Kidney (tissue), 14 donors: ENCODE data around the gene NAP1L1. TPM values are rescaled to one million over a fixed set of nuclear protein-coding genes. Genes with fewer than 3 reads are reported as not detected.

Experiments used
- DNase-seq, 5 donors: peaks; one replicate each; pipeline ENCODE4 v3.0.0-alpha.2; 2013 to 2020
- FAIRE-seq: peaks from 2 replicates; lab custom pipeline; 2012; peaks lifted over from hg19 to GRCh38; lab: Jason Lieb, UNC
- H3K27ac ChIP-seq, 2 donors: one replicate each; pipeline ENCODE4 v1.7.0; 2013; ENCODE audit warnings: low read depth in 2 of 2, low read length in 2 of 2, inconsistent platforms in 1 of 2
- H3K27me3 ChIP-seq: one replicate; pipeline ENCODE4 v1.7.1; 2013; ENCODE audit warnings: low read length, inconsistent platforms; ENCODE audit not compliant: control insufficient read depth, insufficient read depth
- H3K36me3 ChIP-seq, 3 donors: one replicate each; pipeline versions ENCODE4 v1.7.0 to v1.7.1; 2013; ENCODE audit warnings: low read length in 3 of 3, control low read depth in 1 of 3, inconsistent platforms in 1 of 3; ENCODE audit not compliant: insufficient read depth in 3 of 3, control insufficient read depth in 2 of 3
- H3K4me1 ChIP-seq, 3 donors: one replicate each; pipeline versions ENCODE4 v1.7.0 to v1.7.1; 2013; ENCODE audit warnings: low read length in 3 of 3, inconsistent platforms in 1 of 3, low read depth in 1 of 3; ENCODE audit not compliant: control insufficient read depth in 2 of 3, insufficient read depth in 2 of 3
- H3K4me3 ChIP-seq, 3 donors: one replicate each; pipeline versions ENCODE4 v1.7.0 to v1.8.1; 2013; ENCODE audit warnings: low read length in 3 of 3, control low read depth in 1 of 3, inconsistent platforms in 1 of 3
- H3K9ac ChIP-seq, 3 donors: one replicate each; pipeline versions ENCODE4 v1.7.0 to v1.7.1; 2013; ENCODE audit warnings: low read length in 3 of 3, control low read depth in 1 of 3, inconsistent platforms in 1 of 3
- H3K9me3 ChIP-seq, 3 donors: one replicate each; pipeline versions ENCODE4 v1.7.0 to v1.7.1; 2013; ENCODE audit warnings: low read length in 3 of 3, control low read depth in 1 of 3, inconsistent platforms in 1 of 3; ENCODE audit not compliant: control insufficient read depth in 2 of 3, insufficient read depth in 1 of 3
- CTCF ChIP-seq: IDR thresholded peaks from 3 replicates; pipeline ENCODE4 v1.5.1; 2012; ENCODE audit warnings: mild to moderate bottlenecking, moderate library complexity, borderline replicate concordance; ENCODE audit not compliant: insufficient read depth; ENCODE audit errors: extremely low read depth
- intact Hi-C: fragments of 100-400 bp; cut with DNase I; formaldehyde crosslinking; loops from one replicate; pipeline ENCODE4 v1.11.1; 2022
- polyA plus RNA-seq: library from polyadenylated mRNA; stranded (reverse); fragments of 350-450 nt; fragmentation: Illumina TruSeq; extraction: RNeasy Lipid Tissue Mini Kit (QIAGEN cat#74804); gene quantifications from one replicate; pipeline ENCODE4 v1.2.3, GENCODE V29; 2014; ENCODE audit warnings: low read depth, low replicate concordance; ENCODE audit not compliant: insufficient read depth
- total RNA-seq: library from RNA; stranded (reverse); fragmentation: NEBNext Ultra II Directional; extraction: Animal tissue kit (Norgen Biotek cat#: 25700); gene quantifications from one replicate; pipeline ENCODE4 v1.2.1, GENCODE V29; 2021
- donor health status: control.
- donor health status: control.
- donor health status: control.
- donor health status: control.
- donor health status: control.
- donor health status: DM: yes; HTN: yes; CAD: no.
- donor health status: Normal renal cell carcinoma (clear cell type).

Gene NAP1L1
- total and polyA plus RNA-seq, 2 donors from 2014 or later: 180 to 288 TPM

DNA sequence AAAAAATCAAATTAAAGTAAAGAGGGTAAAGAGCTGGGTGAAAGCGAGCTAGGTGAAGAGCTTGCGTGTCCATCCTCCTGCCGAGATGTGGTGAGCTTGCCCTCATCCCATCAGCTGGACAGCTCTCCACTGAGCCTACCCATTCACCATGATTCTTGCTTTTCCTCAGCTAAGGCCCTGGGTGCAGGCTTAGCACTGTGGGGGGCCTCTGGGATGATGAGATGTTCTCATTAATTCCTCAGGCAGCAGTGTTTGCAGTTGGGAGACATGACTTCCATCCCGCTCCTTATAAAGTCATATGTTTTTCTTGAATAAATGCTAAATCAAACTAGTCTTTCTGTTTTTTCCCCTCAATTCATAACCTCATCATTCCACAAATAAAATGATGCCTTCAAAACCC is 70.9 kb downstream of the NAP1L1 start:
- no peaks in the 10 kb centered on the region for H3K9me3 ChIP-seq
- H3K4me3 ChIP-seq: no peak overlapping the region
- intact Hi-C loops: no loop called here
- TF ChIP-seq CTCF: no peak
- H3K4me1 ChIP-seq: no peaks in the 10 kb centered on the region
- no peak overlapping the region for H3K9ac ChIP-seq
- no peaks in the 10 kb centered on the region for H3K36me3 ChIP-seq
- no peak for DNase-seq
- no peak overlapping the region for H3K27ac ChIP-seq
- no peaks in the 10 kb centered on the region for H3K27me3 ChIP-seq
- FAIRE-seq: no peak

DNA sequence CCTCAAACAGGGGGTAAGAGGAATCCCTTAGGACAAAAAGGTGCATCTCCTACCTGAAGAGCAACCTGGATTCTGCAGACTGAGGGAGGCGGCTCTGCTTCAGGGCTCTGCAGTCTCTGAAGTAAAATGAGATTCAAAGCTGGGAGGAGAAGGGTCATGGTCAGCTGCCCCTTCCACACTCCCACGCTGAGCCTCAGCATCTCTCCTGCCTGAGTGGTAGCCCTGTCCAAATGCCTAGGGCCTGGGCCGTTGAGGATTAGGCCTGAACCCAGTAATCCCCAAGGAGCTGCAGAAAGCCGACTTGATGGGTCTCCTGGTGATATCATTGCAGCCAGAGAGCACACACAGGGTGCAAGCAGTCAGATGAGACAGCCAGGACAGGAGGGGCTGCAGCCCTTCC is 71.8 kb downstream of the NAP1L1 start:
- TF ChIP-seq CTCF: no peak
- DNase-seq (peak in 4 of 5 donors; percentile 81 to 88 (median 86)), FAIRE-seq (no peak)
- Histone ChIP-seq H3K36me3 (no peaks in the 10 kb centered on the region), H3K27me3 (no peaks in the 10 kb centered on the region), H3K4me3 (no peak overlapping the region), H3K27ac (no peak overlapping the region), H3K9ac (no peak overlapping the region), H3K4me1 (no peaks in the 10 kb centered on the region), H3K9me3 (no peaks in the 10 kb centered on the region)
- intact Hi-C loops: no loop called here

DNA sequence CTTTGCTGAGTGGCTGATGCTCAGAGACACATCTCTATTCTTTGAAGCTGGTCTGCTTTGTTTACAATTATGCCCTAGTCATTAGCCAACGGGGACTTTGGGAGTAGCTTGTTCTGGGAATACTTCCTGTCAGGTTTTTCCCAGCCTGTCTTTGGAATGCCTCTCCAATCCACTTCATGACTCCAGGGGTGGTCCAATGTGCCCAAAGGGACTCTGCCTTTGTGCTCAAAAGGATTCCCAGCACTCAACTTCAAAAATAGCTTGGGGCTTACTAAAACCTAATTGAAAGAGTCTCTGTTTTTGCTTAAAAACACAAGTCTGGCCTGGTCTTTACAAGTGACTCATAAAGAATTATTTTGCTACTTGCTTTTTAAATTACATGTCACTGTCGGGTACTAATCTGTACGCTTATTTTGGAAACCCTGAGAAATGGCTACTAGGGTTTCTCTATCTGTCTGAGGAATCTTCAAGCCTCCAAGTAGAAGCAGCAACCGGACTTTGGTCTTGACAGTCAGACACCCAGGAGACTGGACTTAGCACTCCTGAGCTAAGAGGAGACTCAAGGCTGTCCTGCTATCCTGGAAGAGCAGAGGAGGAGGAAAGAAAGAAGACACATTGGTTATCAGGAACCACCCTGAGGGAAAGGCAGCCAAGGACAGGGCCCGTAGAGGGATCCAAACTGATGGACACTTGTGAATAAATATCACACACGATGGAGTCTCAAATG is 73.6 kb downstream of the NAP1L1 start:
- DNase-seq (no peak), FAIRE-seq (no peak)
- intact Hi-C loops: no loop called here
- no peaks in the 10 kb centered on the region for H3K36me3 ChIP-seq
- H3K9ac ChIP-seq: no peak overlapping the region
- TF ChIP-seq CTCF: no peak
- H3K27ac ChIP-seq: peak overlapping the region in 1 of 2 donors; percentile 38
- peaks cover 0 to 2% (median 0%) of the 10 kb centered on the region in 3 donors for H3K9me3 ChIP-seq
- no peak overlapping the region for H3K4me3 ChIP-seq
- no peaks in the 10 kb centered on the region for H3K27me3 ChIP-seq
- H3K4me1 ChIP-seq: no peaks in the 10 kb centered on the region
